Measurements from ENCODE around the gene ODAD3.
A peak's percentile ranks its signal among the peaks of the same experiment; 100 is the strongest.
"Not testable (repeated sequence)": the region's sequence is repeated elsewhere in the genome, so short reads cannot be mapped to it uniquely, and the experiment has no call there.

ODAD3 gene

DNA sequence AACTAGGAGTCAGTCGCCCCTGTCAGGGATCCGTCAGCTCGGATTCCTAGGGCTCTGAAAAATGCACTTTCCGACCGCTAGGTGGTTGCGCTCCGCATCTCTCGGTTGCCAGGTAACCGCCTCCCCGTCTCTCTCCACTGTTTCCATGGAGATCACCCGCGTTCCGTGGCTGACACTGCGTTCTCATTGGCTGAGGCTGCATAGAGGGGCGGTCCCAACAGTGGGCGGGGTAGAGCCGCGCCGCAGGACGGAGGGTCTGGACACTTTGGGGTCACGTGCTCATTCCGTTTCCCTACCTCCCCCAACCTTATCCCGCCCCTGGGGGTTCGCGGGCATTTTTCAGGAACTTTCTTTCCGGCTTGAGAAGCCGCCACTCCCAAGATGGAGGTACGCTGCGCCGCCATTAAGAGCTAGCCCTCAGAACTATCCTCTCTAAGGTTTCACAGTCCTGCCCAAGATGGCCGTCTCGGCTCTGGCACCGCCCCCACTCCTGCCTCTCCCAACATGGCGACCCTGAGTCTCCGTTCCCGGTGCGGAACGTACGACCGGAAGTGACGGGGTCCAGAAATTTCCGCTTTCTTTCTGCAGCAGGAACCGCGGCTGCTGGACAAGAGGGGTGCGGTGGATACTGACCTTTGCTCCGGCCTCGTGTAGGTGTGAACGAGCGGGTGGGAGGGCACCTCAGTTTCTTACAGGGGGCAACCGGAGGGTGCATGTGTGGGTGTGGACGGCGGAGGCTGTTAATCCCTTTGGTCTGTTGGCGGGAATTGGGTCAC, at the start of gene ODAD3, which contains the start of gene PRKCSH:
Gene ODAD3, minus strand, starts transcription at position 65 of the 776 bp plus-strand sequence. CDS start 105 bp downstream, outside the sequence.
Gene PRKCSH, plus strand, starts transcription at position 579 of the 776 bp plus-strand sequence. CDS start 483 bp downstream, outside the sequence.
- H3K4me1 Mint-ChIP-seq (ENCODE audit: low read depth): peaks cover 23% of the 10 kb centered on the region
- H3K4me3 Mint-ChIP-seq: peak within 1 kb of the TSS; percentile 99
- H3K36me3 Mint-ChIP-seq (ENCODE audit: low read depth): peaks cover 45% of the 10 kb centered on the region
- peak within 1 kb of the TSS; percentile 97 for H3K27ac Mint-ChIP-seq
- H3K27me3 Mint-ChIP-seq: no peaks in the 10 kb centered on the region
- DNase-seq: peak; percentile 98
- no peaks in the 10 kb centered on the region for H3K9me3 Mint-ChIP-seq

DNA sequence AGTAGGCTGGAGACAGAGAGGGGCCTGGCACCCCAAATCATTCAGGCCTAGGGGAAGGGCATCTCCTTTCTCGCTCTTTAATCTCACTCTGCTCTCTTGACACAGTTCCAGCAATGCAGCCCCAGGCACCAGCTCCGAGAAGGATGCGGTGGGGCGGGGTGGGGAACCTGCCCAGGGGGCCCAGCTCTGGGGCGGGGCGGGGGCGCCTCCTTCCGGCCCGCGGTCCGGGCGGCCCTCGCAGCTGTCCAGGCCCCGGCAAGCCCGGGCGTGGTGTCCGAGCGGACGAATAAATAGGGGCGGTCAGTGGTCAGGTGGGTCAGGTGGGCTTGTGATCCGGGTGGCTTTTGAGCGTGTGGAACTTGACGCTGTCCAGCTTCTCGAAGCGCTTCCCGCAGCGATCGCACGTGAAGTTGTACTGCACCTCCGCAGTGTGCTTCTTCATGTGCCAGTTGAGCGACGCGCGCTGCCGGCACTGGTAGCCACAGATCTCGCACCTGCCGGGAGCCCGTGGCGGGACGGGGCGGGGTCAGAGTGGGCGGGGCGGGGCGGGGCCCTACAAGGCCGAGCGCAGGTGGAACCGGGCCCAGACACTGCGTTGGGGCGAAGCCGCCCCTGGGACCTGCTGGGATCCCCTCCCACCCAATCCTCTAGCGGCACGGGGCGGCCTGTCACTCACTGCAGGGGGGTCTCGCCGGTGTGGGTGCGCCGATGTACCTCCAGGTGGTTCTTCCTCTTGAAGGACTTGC, 48.6 kb upstream of the ODAD3 start:
- no peak overlapping the region for H3K27ac Mint-ChIP-seq
- H3K36me3 Mint-ChIP-seq (ENCODE audit: low read depth): peaks cover 15% of the 10 kb centered on the region
- no peaks in the 10 kb centered on the region for H3K9me3 Mint-ChIP-seq
- peaks cover 31% of the 10 kb centered on the region for H3K27me3 Mint-ChIP-seq
- peaks cover 22% of the 10 kb centered on the region for H3K4me1 Mint-ChIP-seq (ENCODE audit: low read depth)
- H3K4me3 Mint-ChIP-seq: no peak overlapping the region
- DNase-seq: no peak

DNA sequence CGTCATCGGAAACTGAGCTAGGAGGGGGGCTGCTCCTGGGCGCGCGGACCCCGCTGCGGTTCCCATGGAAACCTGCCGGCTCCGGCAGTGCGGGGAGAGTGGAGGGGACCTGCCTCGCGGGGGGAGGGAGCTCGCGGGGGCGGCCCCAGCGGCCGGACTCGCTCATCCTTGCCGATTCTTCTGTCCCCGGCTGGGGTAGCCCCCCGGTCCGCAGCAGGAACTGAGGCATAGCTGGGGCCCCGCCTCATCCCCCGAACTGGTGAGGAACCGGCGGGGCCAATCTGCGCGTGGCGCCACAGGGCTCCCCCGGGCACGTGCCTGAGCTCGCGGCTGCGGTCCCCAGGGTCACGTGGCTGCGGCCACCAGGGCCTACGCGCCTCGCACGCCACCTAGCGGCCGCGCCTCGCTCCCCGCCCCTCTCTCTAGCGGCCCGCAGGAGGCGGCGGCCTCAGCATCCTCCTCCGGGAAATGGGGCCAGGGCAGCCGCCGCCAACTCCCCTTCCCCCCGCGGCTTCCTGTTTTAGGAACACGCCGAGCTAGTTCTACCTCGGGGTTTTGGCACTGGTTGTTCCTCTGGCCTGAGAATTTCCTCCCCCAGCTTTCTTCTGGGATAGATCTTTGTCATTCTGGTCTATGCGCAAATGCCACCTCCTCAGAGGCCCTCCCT, 47.6 kb upstream of the ODAD3 start:
- peaks cover 15% of the 10 kb centered on the region for H3K36me3 Mint-ChIP-seq (ENCODE audit: low read depth)
- H3K4me3 Mint-ChIP-seq: peak overlapping the region; percentile 70
- peaks cover 22% of the 10 kb centered on the region for H3K4me1 Mint-ChIP-seq (ENCODE audit: low read depth)
- H3K27ac Mint-ChIP-seq: peak overlapping the region; percentile 84
- DNase-seq: peak; percentile 91
- no peaks in the 10 kb centered on the region for H3K9me3 Mint-ChIP-seq
- H3K27me3 Mint-ChIP-seq: peaks cover 41% of the 10 kb centered on the region

DNA sequence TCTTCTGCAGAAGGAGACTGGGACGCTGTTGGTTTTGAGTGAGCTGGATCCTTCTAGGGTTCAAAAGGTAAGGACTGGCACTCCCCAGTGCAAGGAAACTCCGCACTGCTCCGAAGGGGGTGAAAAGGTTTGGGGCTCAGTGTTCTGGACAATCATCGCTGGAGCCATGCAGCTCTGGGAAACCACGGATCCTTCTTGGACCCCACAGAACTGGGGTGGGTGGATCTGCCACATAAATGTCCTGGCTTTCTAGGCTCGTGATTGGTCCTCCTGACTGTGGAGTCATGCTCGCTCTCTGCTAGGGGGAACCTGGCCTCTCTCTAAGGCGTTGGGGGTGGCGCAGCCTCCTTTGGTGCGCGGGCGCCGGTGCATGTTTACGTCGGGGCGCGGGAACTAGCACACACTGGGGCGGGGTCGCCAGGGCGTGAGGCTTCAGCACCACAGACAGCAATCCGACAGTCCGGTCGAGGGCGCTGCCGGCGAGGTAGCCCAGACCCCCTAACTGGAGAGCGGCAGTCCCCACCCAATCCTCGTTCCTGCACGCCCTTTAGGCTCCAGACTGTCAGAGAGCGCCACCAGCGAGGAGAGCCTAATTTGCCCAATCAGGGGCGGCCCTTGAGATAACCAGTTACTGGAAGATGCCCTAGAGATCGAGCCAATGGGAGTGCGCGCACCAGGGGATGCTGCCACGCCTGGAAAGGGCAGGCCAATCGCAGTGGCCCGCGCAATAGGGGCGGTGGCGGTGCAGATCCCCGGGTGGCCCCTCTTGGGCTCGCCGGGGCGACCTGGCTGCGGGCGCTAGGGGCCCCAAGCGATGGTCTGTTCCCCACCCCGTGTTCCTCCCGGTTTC, 46.8 kb upstream of the ODAD3 start:
- Mint-ChIP-seq H3K27ac (peak overlapping the region; percentile 84), H3K4me1 (ENCODE audit: low read depth) (peaks cover 22% of the 10 kb centered on the region), H3K36me3 (ENCODE audit: low read depth) (peaks cover 11% of the 10 kb centered on the region), H3K4me3 (peak overlapping the region; percentile 70), H3K27me3 (peaks cover 45% of the 10 kb centered on the region), H3K9me3 (no peaks in the 10 kb centered on the region)
- peak; percentile 86 for DNase-seq

DNA sequence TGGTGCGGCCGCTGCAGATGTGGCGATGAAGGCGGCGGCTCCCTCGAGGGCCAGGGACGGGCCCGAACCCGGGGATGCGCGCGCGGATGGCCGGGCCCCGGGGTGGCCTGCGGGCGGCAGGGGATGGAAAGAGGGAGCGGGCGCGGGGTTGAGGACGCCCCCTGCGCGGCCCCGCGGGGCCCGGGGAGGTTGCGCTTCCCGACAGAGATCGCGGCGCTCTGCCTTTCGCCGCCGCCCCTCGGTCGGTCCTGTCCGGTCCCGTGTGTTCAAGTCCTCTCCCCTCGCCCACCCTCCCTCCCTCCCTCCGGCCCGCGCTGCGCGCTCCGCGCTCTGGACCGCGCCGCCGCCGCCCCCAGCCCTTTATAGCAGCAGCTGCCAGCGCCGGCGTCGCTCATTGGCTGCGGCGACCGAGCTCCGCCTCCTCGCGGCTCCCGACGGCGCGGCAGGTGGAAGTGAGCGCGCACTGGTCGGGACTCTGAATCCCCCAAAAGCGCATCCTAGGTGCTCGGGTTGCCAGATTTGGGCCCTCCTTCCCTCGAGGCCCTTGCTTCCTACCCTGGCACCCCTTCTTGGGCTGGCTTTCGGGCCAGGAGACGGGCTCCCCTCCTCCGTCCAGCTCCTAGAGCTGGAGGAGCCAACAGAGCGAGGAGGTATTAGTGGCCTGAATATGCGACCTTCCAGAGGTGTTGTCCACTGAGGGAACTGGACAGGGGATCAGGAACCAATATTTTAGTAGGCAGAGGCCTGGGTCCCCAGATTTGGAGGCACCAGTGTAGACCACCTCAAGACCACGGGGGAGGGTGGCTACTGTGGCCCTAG, 46.0 kb upstream of the ODAD3 start, which contains the start of gene ELAVL3:
Gene ELAVL3, minus strand, starts transcription at position 332 of the 819 bp plus-strand sequence. CDS start 438 bp downstream, outside the sequence.
- no peak within 1 kb of the TSS for H3K27ac Mint-ChIP-seq
- H3K36me3 Mint-ChIP-seq (ENCODE audit: low read depth): peaks cover 11% of the 10 kb centered on the region
- peaks cover 45% of the 10 kb centered on the region for H3K27me3 Mint-ChIP-seq
- DNase-seq: peak; percentile 40
- peaks cover 22% of the 10 kb centered on the region for H3K4me1 Mint-ChIP-seq (ENCODE audit: low read depth)
- no peaks in the 10 kb centered on the region for H3K9me3 Mint-ChIP-seq
- H3K4me3 Mint-ChIP-seq: peak within 1 kb of the TSS; percentile 70

DNA sequence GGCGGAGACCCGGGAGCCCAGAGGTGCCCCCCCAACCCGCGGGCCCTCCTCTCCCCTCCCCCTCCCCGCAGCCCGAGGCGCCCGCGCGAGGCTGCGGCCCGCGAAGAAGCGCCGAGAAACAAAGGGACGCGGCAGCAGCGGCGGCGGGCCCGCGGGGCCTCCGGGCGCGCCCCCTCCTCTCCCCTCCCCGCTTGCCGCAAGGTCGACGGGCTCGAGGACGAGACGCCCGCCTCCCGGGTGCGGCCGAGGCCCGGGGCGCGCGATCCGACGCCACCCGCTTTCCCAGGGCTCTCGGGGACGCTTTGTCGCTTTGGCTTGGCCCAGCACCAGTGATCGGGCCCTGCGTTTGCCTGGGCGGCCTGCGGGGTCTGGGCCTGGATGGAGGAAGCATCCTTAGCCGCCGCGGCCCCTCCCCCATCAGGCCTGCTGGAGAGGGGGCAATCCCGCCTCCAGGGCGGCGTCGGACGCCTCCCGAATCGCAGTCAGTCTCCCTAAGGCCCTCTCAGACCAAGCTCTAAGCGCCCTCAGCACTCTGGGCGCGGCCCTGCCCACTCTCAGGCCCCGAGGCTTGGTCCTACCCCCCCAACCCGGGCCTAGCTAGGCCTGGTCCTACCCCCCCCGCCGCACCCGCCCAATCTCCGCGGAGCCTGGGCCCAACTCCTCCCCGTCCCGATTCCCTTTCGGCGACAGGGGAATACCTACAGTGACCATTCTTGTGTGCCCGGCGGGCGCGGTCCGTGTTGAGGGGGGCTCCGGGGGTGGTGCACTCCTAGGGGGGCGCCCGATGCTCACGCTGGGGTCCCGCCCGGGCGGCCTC, 45.2 kb upstream of the ODAD3 start:
- H3K9me3 Mint-ChIP-seq: no peaks in the 10 kb centered on the region
- no peak overlapping the region for H3K4me3 Mint-ChIP-seq
- peaks cover 22% of the 10 kb centered on the region for H3K4me1 Mint-ChIP-seq (ENCODE audit: low read depth)
- H3K36me3 Mint-ChIP-seq (ENCODE audit: low read depth): peaks cover 8% of the 10 kb centered on the region
- peaks cover 45% of the 10 kb centered on the region for H3K27me3 Mint-ChIP-seq
- H3K27ac Mint-ChIP-seq: no peak overlapping the region
- no peak for DNase-seq

DNA sequence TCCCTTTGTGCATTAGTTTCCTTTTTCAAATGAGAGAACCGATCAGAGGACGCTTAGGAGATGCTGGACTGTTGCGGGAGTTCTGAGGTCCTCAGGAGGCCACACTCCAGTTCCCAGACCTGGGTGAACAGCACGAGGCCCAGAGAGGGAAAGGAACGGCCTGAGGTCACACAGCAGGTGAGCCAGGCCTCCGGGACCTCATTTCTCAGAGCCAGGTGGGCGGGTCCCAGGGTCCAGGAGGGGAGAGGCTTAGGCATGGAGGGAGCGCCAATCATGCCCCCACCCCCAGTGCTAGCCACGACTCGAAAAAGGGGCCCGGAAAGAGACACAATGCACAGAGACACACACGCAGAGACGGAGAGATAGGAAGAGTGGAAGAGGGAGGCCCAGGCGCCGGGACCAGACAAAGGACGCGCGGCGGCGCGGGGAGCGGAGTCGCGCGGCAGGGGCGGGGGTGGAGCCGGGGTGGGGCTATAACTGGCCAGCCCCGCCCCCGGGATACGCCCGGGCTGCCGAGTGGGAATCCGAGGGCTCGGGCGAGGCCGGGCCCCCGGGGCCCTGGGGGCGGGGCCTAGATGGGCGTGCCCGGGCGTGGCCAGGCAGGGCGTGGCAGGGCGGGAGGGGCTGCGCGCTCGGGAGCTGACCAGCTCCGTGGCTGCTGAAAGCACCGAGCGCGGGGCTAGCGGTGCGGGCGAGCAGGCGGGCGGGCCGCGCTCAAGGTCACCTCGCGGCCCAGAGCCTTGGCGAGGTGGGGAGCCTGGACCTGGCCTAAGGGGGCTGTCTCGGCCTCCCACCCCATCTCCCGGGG, 44.4 kb upstream of the ODAD3 start:
- DNase-seq: peak; percentile 54
- no peaks in the 10 kb centered on the region for H3K9me3 Mint-ChIP-seq
- peaks cover 6% of the 10 kb centered on the region for H3K36me3 Mint-ChIP-seq (ENCODE audit: low read depth)
- no peak overlapping the region for H3K27ac Mint-ChIP-seq
- H3K27me3 Mint-ChIP-seq: peaks cover 45% of the 10 kb centered on the region
- no peak overlapping the region for H3K4me3 Mint-ChIP-seq
- H3K4me1 Mint-ChIP-seq (ENCODE audit: low read depth): peaks cover 22% of the 10 kb centered on the region

DNA sequence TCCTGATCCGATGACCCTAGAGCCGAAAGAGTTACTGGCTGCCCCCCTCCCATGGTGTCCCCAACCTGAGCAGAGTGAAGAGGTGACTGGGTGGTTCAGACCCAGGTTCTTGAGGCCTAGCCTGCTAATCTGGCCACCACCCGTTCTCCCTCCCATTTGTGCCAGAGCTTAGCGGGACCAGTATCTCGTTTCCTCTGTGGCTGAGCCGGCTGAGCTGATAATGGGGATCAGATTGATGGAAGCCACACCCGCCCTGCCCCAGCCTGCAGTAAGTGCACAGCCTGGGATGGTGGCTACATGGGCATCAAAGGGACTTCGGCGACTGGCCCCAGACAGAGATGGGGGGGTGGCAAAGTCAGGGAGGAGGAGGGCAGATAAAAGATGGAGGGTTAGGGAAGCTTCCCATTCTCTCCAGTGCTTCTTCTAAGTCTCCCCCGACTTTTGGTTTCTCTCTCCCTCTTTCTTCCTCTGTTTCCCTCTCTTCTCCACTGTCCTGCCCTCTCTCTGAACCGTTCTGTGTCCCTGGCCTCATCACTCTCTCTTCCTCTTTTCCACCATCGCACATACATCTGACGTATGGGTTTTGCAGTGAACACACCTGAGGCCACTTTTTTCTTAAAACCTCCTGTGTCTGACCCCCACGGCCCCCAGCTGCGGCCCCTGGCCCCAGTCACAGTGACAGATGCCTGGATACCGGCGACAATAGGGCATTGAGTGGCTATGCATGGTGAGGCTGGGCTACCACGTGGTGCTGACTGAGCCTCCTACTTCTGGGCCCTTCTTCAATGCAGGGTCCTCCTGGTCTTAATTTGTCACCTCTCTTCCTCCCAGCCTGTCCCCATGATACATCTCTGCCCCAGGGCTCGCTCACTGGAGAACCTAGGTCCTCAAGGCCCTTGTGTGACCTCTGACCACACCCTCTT, 43.5 kb upstream of the ODAD3 start:
- Mint-ChIP-seq H3K4me1 (ENCODE audit: low read depth) (peaks cover 22% of the 10 kb centered on the region), H3K27me3 (peaks cover 42% of the 10 kb centered on the region), H3K27ac (no peak overlapping the region), H3K4me3 (no peak overlapping the region), H3K9me3 (no peaks in the 10 kb centered on the region), H3K36me3 (ENCODE audit: low read depth) (peaks cover 2% of the 10 kb centered on the region)
- DNase-seq: no peak

DNA sequence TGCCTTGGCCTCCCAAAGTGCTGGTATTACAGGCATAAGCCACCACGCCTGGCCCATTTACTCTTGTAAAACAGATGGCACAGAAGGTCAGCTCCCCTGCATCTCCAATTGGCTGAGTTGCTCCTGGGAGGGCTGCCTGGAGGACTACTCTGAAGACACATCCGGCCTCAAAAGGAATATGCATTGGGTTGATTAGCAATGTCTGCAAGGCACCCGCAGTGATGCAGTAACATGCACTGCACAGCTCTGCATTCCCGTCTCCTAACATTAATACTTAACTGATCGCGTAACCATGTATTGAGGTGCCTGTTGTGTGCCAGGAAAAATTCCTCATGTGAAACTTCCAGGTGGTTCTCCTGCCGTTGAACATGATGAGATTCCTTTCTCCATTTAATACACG, 40.9 kb upstream of the ODAD3 start:
- Mint-ChIP-seq H3K36me3 (ENCODE audit: low read depth) (no peaks in the 10 kb centered on the region), H3K27me3 (peaks cover 22% of the 10 kb centered on the region), H3K27ac (no peak overlapping the region), H3K9me3 (no peaks in the 10 kb centered on the region), H3K4me3 (no peak overlapping the region), H3K4me1 (ENCODE audit: low read depth) (peaks cover 4% of the 10 kb centered on the region)
- DNase-seq: no peak

DNA sequence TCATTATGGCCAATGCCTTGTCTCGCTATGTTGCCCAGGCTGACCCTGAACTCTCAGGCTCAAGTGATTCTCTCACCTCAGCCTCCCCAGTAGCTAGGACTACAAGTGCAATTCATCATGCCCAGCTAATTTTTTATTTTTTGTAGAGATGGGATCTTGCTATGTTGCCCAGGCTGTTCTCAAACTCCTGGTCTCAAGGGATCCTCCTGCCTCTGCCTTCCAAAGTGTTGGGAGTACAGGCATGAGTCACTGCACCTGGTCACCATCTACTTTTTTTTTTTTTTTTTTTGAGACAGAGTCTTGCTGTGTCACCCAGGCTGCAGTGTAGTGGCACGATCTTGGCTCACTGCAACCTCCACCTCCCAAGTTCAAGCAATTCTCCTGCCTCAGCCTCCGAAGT, 40.4 kb upstream of the ODAD3 start:
- not testable (repeated sequence) for H3K4me1 Mint-ChIP-seq (ENCODE audit: low read depth); H3K36me3 Mint-ChIP-seq (ENCODE audit: low read depth); H3K4me3 Mint-ChIP-seq; H3K27ac Mint-ChIP-seq; H3K9me3 Mint-ChIP-seq; DNase-seq
- H3K27me3 Mint-ChIP-seq: peaks cover 22% of the 10 kb centered on the region

DNA sequence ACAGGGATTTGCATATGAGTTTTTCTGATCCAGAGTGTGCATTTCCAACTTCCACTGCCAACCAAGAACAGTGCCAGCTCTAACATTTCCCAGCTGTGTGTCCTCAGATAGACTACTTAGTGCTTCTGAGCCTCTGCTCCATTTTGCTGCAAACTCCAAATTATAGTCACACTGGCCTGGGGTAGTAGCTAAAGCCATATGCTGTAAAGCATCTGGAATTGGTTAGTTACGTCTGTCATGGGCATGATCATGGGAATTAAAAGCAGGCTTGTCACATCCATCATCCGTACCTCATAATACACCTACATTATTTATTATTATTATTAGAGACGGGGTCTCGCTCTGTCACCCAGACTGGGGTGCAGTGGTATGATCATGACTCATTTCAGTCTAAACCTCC, 38.8 kb upstream of the ODAD3 start:
- Mint-ChIP-seq H3K36me3 (ENCODE audit: low read depth) (no peaks in the 10 kb centered on the region), H3K4me3 (no peak overlapping the region), H3K27ac (no peak overlapping the region), H3K9me3 (no peaks in the 10 kb centered on the region), H3K4me1 (ENCODE audit: low read depth) (no peaks in the 10 kb centered on the region), H3K27me3 (peaks cover 16% of the 10 kb centered on the region)
- no peak for DNase-seq
